Dermis blood vessel endothelial cell (primary cell): ENCODE results near the gene TMEM121. TPM values are rescaled to one million over a fixed set of nuclear protein-coding genes. Genes with fewer than 3 reads are reported as not detected.
A peak's percentile ranks its signal among the peaks of the same experiment; 100 is the strongest.
"Not testable (repeated sequence)": the region's sequence is repeated elsewhere in the genome, so short reads cannot be mapped to it uniquely, and the experiment has no call there.

Experiments used
- DNase-seq: peaks from one replicate; pipeline ENCODE4 v3.0.0; 2010
- total RNA-seq: library from RNA; depleted of rRNA; stranded (reverse); fragments of >200 nt; gene quantifications from 2 replicates; pipeline ENCODE4 v1.2.3, GENCODE V29; 2014

Gene TMEM121
- total RNA-seq, 1 donor from 2014 or later, result 11.7 TPM

DNA sequence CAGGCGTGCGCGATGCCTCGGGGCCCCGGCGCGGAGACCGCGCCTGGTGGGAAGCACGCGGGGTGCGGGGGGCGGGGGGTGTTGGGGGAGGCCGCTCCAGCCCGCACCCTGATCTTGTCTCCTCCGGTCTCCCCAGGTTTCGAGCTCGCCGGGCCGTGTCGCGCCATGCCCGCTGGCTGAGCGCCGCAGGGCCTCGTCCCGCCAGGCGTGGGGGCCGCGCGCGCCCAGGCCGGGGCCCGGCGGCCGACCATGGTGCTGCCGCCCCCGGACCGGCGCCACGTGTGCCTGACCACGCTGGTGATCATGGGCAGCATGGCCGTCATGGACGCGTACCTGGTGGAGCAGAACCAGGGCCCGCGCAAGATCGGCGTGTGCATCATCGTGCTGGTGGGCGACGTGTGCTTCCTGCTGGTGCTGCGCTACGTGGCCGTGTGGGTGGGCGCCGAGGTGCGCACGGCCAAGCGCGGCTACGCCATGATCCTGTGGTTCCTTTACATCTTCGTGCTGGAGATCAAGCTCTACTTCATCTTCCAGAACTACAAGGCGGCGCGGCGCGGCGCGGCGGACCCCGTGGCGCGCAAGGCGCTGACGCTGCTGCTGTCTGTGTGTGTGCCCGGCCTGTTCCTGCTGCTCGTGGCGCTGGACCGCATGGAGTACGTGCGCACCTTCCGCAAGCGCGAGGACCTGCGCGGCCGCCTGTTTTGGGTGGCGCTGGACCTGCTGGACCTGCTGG, 2.4 kb downstream of the TMEM121 start:
- DNase-seq, result peak; percentile 30

DNA sequence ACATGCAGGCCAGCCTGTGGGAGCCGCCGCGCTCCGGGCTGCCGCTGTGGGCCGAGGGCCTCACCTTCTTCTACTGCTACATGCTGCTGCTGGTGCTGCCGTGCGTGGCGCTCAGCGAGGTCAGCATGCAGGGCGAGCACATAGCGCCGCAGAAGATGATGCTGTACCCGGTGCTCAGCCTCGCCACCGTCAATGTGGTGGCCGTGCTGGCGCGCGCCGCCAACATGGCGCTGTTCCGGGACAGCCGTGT, 2.9 kb downstream of the TMEM121 start:
- DNase-seq, result no peak

DNA sequence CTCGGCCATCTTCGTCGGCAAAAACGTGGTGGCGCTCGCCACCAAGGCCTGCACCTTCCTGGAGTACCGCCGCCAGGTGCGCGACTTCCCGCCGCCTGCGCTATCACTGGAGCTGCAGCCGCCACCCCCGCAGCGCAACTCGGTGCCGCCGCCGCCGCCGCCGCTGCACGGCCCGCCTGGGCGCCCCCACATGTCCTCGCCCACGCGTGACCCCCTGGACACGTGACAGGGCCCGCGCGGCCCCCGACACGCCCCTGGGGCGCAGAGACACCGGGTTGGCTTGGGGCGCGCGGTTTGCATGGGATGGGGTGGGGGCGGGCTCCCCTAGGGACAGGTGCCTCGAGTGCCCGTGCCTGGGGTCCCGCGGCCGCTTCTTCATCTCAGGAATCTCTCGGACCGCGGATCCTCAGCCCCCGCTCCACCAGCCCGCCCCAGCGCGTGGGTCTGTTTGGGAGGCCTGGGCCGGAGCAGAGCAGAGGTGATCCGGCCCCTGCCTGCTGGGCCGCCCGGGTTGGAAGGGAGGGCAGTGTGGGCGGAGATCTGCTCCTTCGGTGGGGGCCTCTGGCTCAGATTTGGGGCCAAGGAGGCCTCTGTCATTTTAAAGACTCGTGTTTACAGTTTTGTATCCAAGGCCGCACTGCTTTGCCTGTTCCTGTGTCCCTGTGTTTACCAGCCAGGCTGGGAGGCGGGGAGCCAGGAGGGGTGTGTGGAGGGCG, 3.3 kb downstream of the TMEM121 start:
- DNase-seq, result no peak

DNA sequence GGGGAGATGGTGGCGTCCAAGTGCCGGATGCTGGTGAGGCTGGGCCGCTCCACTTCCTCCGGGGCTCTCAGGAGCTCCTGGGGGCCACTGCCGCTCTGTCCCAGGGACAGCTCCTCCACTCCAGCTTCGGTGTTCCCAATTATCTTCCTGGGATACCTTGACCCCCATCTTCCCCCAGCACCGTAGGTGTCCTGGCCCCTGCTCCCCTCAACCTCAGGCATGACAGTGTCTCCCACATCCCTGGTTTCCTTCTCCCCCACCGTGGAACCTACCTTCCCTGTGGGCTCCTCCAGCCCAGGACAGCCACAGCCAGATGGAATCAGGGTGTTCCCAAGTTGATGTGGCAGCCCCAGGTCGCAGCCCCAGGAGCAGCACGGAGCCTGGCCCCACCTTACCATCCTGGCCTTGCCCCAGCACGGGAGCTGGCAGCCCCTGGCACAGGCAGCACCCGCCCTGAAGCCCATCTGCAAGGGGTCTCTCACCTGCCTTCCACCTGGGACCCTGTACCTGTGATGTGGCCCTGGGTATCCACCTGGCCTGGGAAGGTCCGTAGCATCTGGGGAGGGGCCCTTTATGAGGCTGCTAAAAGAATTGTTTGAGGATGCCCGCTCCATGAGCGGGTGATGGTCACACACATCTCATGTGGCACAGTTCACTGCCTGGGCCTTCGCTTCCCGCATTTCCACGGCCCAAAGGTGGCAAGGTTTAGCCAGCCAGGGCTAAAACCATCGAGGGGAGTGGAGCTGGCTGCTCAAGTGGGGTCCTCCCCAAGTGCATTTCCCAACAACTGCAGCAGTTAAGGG, 4.1 kb downstream of the TMEM121 start:
- no peak for DNase-seq

DNA sequence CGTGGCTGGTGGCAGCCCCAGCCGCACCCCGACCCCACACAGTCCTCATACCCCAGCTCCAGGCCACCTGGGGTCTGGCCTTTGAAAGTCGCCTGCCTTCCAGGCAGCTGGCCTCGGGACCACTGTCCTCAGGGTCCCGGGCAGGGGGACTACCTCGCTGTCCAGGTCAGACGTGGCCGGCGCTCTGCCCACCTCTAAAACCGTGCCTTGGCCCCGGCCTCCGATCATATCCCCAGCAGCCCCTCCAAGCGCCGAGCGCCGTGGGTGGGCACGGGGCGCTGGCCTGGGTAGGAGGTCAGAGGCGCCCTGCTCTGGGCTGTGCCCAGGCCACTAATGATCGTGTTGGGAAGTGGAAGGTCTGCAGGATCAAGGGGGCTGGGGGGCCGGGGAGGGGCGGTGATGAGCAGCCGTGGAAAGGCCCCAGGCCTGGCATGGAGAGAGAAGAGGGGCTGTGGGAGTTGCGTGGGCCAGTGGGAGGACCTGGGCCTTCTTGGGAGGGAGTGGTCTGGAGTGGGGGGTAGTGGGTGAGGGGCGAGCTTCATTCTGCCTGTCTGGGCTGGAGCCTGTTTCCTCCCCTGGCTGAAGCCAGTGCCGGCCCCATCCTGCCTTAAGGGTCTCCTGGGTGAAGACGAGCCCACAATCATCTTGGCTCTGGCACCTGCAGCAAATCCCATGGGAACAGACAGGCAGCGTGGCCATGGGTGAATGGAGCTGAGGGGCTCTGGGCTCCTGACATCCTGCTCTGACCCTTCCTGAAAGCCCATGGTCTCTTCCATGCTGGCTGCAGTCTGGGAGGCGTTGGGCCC, 4.9 kb downstream of the TMEM121 start:
- DNase-seq, result no peak

DNA sequence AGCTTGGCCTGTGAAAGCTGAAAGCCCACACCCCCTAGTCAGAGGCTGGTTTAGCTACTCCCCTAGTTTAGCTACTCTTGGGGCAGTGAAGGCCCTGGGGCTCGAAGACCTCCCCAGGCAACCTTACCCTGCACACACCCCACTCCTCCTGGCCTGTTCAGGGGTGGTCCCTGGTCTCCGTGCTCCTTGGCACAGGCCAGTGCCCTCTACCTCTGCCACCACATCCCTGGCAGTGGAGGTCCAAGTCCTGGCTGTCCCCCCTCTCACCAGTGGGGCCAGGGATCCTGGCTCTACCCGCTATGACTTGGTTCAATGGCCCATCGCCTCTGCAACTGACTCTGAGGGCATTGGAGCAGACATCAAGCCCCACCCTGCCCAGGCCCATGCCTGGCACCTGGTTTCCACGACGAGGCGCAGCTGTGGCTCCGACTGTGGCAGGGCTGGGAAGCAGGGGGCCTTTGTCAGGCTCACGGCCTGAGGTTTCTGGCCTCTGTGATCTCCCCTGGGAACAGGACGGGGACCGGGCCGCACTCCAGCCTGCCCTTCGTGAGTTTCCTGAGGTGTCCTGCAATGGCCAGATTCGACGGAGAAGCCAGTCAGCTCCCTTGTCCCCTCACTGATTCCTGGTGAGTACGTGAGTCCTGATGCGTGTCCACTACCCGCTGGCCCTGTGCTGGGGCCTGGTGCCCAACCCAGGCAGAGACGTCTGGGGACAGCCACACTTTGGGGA, 5.7 kb downstream of the TMEM121 start:
- no peak for DNase-seq

DNA sequence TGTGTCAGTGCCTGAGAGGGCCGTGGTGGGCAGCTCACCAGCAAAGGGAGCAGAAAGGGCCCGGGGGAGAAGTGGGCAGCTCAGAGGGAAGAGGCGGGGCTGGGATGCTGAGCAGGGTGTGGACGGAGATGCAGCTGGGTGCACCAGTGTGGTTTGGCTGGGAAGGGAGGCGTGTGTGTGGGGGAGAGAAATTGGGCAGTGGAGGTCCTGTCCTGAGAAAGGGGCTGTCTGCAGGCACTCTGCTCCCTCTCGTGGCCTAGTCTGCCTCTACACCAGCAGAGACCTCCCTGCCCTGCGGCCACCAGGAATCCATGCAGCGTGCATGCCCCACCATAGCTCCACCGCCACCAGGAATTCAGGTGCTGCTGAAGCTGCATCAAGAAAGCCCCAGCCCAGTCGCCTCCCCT, 6.4 kb downstream of the TMEM121 start:
- peak; percentile 54 for DNase-seq

DNA sequence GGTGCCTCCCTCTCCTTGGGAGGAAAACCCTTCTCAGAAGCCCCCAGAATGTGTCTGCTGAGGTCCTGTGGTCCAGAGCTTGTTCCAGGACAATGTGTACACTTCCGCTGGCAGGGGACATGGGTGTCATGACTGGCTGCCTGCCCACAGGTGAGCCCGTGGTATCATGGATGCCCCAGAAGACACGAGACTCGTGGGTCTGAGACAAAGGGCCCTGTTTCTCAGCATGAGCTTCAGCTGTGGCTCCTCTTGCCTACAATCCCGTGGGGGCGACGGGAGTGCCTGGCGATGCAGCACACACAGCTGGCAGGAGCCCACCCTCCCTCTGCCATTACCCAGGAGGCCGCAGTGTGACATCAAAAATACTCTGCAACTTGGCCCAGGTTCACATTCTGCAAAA, 7.0 kb downstream of the TMEM121 start:
- DNase-seq, result no peak

DNA sequence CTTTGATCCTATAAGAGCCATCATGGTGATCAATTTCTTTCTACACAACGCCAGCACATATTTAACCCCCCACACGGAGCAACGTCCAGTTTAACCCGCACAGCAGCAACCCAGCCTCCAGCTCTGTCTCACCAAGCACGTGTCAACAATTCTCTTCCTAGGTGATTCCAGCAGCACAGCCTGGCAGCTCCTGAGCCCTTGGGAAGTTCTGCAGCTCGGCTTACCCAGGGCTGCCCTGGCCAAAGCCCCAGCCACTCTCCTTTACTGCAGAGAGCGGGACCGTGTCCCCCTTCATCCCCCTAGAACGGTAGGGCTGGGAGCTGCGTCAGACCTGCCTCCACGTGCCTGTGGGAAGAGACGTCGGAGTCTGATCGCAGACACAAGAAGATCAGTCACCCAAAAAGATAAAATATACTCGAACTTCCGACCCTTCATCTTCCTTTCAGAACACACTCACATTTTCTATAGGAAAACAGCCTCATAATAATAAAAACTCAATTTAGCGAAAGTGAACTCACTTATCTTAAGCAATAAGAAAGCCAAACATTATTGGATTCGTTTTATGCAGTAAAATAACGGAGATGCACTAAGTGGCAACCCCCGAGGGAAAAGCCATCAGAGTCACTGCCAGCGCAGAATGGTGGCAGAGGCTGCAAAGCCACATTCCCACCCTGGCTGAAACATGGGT, 7.6 kb downstream of the TMEM121 start:
- DNase-seq, result no peak

DNA sequence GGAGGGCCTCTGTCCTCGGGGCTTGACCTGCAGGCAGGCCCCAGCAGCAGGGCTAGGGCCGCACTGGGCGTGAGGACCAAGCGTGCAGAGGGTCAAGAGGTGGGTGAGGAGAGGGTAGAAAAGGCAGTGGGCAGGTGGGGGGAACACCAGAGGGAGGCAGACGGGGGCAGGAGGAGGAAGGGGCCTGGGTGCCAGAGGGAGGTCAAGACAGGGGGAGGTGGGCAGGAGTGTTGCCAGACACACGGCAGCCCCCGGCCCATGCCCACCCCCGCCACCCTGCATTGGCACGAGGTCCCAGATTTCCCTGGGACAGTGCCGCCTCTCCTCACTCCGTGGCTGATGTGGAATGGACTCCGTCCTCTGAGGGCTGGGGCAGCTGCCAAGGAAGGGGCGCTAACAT, 8.2 kb downstream of the TMEM121 start:
- DNase-seq, result no peak

DNA sequence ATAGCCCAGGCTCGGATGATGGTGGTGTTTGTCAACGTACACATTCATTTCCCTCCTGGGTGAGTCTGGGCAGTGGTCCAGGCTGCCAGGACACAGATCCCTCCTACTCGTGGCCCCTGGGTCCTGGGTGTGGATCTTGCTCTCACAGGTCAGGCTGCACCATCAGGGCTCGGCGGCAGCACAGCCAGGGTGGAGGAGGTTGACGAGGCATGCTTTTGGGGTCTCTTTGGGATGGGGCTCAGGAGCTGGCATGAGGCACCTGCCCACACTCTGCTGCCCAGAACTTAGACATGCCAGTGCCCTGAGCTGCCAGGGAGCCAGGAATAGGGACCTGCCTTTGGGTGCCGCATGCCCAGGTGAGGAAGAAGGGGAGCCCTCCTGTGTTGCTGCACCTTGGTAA, 9.7 kb downstream of the TMEM121 start:
- DNase-seq, result no peak

DNA sequence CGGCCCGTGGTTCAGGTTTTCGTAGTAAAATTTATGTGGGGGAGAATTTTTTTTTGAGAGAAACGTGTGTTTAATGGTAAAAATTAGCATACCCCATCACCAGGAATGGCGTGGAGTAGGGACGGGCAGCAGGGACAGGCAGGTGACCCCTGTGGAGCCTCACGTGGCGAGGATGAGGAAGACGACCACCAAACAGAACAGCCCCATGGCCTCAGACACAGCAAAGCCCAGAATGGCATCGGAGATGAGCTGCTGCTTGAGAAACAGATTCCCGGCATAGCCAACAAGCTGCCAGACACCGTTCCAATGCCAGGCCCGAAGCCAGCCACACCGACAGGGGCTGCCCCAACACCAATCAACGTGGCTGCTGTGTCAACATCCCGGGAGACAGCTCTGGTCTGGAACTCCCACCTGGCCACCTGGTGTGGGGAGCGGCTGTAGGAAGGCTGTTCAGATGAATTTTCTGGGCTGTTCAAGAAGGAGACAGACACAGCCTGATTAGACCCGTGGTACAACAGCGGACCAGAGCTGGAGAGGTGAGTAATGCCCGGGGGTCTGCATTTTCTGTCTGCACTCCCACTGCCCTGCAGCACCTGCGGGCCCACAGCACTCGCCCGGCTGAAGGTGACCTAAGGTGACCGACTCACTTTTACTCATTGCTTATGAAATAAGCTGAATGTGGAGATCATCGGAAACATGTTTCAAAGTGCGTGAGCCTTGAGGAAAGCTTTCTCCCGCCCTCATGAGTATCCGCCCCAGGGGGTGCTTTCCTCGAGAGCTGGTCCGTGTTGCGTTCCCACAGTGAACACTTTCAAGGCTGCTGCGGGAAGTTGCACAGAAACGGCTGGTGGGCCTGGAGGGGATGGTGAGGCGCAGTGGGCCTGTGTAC, 10.6 kb downstream of the TMEM121 start:
- no peak for DNase-seq

DNA sequence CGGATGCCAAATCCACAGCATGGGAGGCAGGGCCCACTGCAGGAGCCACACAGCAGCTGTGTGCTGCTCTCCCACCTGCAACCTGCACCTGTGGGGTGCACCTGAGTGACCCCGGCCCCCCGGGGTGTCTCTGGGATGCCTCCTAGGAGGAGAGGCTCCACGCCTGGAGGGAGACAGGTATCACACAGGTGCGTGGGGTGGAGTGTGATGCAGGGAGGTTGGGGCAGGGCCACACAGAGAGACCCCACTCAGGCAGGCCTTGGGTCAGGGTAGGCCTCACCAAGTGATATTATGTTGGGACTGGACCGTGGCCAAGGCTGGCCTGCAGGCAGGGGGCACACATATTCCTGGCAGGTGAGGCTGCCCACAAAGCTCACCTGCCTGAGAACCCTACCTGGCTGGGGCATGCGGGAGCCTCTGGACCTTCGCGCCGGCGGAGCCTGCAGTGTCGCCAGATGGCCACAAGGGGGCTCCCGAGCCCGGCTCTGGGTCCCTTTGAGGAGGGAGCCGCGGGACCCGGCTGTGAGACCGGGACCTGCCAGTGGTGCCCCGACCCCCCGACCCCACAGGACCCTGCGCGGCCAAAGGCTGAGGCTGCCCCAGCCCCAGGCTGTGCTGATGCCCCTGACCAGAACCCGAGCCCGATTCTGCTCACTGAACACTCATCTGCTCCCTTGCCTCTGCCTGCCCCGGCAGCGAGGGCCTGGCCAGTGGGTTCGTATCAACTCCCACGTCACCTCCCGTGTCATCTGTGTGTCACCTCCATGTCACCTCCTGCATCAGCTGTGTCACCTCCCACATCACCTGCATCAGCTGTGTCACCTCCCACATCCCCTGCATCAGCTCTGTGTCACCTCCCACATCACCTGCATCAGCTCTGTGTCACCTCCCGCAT, 11.4 kb downstream of the TMEM121 start:
- DNase-seq, result peak; percentile 49

DNA sequence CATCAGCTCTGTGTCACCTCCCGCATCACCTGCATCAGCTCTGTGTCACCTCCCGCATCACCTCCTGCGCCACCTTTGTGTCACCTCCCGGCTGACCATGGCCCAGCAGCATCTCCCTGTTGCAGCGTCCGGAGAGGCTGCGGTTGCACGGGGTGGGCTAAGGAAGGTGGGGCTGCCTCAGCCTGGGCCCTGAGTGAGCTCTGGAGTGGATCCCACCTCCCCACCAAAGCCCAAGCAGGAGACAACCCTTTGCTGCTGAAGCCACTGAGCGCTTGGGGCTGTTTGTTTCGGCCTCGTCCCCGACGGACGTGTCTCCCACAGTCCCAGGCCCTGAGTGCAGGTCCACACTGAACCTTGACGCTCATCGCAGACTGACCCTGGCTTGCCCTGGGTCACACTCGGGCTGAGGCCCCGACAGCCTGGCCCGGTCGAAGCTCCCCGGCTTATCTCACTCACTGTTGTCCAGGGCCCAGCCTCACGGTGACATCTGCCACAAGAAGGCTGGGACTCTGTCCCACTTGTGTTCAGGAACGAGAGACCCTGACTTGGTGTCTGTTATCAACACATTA, 12.2 kb downstream of the TMEM121 start:
- no peak for DNase-seq

DNA sequence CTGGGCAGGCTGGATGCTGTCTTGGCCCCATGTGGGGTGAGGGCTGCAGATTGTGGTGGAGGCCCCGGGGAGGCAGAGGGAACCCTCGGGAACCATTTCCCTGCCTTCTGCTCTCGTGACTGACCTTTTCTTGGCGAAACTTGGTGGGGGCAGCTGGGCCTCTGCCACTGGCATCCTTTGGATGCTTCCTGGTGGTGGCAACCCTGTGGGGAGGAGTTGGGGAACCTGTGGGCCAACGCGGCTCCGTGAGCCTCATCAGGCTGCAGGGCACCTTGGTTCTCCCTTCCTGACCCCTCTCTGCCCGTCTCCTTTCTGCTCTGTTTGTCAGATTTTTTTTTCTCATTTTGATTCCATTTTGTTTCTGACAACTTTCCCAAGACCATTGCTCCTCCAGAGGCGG, 14.4 kb downstream of the TMEM121 start:
- DNase-seq, result no peak

DNA sequence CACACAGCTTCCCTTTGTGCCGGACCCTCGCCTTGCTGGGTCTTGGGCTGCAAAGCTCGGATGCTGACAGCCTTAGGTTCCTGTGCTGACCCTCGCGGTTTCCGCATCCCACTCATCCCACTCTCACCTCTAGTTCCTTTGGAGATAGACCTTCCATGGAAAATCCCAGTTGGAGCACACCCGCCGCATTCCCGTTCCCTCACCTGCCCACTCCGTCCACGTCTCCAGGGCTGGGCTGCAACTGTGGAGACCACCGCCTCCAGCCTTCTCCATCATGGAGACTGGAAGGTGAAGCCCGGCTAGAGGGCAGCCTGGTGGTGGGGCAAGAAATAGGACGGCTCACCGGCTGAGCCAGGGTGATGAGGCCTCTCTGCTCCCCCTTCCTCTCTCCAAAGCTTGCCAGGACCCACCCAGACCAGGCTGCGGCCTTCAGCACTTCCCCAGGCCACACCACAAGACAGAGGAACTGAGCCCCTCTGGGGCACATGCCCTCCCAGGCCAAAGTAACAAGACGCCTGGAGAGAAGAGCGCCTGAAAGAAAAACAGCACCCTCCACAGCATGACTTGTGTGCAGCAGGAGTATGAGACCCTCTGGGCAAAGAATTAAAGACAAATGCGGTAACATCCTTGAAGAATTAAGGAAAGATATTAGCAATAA, 15.0 kb downstream of the TMEM121 start:
- DNase-seq, result no peak

DNA sequence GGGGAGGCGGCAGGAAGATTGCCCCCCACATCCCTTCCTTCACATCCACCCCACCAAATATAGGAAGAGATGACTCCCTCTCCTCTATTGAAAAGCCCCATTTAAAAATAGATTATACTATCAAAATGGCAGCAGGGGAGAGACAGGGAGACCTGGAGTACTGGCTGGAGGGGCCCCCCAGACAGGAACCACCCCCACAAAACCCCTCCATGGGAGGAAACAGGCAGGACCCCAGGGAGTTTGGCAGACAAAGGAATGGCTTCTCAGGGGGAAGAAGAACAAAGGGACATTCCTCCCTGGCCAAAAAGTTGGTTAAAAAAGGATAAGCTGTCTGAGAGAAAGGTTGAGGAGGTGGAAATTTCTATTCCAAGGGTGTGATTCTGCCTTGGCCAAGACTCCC, 19.3 kb downstream of the TMEM121 start:
- DNase-seq, result not testable (repeated sequence)

DNA sequence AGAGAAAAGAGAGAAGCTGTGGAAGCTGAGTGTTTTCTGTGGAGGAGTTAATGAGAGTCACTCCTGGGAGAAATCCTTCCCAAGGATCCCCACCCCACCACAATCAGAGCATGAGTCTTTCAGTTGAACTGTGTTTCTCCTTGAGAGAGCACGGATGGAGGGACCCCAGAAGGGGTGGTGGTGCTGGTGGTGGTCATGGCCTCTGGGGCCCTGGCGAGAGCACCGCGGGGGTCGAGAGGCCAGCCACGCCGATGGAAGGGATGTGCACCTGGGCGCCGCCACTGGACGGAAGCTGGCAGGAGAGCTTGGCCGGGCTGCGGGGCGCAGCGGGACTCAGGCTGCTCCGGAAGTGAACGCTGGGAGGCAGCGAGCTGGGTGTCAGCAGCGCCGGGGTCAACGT, 20.0 kb downstream of the TMEM121 start:
- DNase-seq, result not testable (repeated sequence)

DNA sequence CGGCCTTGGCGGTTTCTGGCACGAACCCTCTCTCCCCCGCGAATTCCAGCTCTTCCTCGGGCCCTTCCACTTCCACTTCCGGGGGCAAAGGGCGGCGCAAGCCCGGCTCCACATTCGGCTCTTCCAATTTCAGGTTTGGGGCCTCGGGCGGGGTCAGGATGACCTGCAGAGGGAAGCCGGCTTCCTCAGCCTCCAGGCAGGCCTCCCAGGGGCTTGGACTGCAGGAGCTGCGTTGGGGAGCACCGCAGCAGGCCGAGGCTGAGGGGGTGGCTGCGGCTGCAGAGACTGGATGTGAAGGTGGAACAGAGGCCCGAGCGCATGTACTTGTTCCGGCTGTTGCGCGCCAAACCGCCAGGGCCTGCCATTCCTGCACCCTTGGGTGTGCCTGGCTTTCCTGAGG, 20.7 kb downstream of the TMEM121 start:
- DNase-seq, result not testable (repeated sequence)
